ENCODE data around the gene VILL.
"Not testable (repeated sequence)": the region's sequence is repeated elsewhere in the genome, so short reads cannot be mapped to it uniquely, and the experiment has no call there.

- TF ChIP-seq POLR2A, POLR2AphosphoS5 (IDR thresholded peaks at IDR 0.05): not testable (repeated sequence)
- TF ChIP-seq, protein P1, sequence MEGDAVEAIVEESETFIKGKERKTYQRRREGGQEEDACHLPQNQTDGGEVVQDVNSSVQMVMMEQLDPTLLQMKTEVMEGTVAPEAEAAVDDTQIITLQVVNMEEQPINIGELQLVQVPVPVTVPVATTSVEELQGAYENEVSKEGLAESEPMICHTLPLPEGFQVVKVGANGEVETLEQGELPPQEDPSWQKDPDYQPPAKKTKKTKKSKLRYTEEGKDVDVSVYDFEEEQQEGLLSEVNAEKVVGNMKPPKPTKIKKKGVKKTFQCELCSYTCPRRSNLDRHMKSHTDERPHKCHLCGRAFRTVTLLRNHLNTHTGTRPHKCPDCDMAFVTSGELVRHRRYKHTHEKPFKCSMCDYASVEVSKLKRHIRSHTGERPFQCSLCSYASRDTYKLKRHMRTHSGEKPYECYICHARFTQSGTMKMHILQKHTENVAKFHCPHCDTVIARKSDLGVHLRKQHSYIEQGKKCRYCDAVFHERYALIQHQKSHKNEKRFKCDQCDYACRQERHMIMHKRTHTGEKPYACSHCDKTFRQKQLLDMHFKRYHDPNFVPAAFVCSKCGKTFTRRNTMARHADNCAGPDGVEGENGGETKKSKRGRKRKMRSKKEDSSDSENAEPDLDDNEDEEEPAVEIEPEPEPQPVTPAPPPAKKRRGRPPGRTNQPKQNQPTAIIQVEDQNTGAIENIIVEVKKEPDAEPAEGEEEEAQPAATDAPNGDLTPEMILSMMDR (IDR thresholded peaks at IDR 0.05), result not testable (repeated sequence)
Measured at GRCh38 chr3:38033586-38033985, 43.0 kb downstream of the VILL start.

All from upper lobe of left lung (tissue), 4 donors.